ENCODE measurements around the gene FKBP15.
"Not testable (repeated sequence)": the region's sequence is repeated elsewhere in the genome, so short reads cannot be mapped to it uniquely, and the experiment has no call there.

FKBP15 gene

DNA sequence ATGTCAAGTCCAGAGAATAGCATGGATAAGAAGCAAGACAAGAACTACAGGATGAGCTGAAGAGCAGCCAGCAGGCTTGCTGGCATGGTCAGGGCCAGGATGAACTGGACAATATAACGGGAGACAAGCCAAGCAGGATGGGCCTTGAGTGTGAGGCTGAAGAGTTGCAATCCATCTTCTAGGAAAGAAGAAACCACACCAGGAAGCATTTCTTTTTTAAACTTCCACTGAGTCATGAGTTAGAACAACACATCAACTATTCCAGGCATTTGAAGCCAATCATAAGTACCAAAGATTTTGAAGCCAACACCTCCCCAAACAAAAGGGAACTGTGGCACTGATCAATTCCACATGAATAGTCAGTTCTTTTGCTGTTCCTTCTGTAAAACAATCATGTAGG, 43.0 kb downstream of the FKBP15 start:
- DNase-seq, result no peak

- peak; percentile 40 to 69 (median 64) for DNase-seq
Measured at GRCh38 chr9:113177251-113177650, 43.8 kb downstream of the FKBP15 start.

GRCh38 chr9:113176803-113177202, 44.3 kb downstream of the FKBP15 start:
- peak; percentile 50 to 54 (median 53) for DNase-seq

GRCh38 chr9:113173341-113173740, 47.7 kb downstream of the FKBP15 start:
- DNase-seq, result no peak

GRCh38 chr9:113168809-113169208, 52.3 kb downstream of the FKBP15 start:
- no peak for DNase-seq

DNA sequence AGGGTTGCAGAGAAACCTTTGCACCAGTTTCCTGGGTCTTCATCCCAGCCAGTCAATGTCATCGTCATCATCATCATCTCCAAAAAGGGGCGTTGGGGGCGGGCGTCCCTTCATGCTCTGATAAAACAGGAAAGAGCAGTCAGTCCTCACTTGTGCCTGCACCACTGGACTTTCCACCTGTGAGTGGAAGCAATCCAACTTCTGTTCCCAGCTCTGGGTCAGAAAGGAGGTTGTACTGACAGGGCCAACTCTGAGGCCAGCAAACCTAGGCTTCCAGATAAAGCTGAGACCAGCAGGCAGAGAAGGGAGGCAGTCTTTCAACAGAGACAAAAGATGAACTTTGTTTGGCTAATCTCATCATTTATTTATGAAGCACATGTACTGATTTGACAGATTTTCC, 55.0 kb downstream of the FKBP15 start:
- DNase-seq, result no peak

- no peak for DNase-seq
Measured at GRCh38 chr9:113164536-113165300, 56.4 kb downstream of the FKBP15 start.

- peak; percentile 54 to 75 (median 68) for DNase-seq
Measured at GRCh38 chr9:113163001-113163400, 58.1 kb downstream of the FKBP15 start.

DNA sequence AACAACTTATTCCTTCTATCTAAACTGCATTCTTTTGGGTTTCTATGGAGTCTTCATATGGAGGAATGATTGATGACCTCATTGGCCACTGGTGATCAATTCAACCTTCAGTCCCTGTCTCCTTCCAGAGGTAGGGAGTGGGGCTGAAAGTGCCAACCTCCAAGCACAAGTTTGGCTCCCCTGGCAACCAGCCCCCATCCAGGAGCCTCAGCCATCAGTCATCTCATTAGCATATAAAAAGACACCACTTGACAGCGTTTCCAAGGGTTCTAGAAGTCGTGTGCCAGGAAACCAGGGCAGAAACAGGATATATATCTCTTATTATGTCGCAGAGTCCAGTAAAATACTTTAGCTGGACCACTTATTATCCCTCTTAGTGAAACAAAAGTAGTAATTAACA, 60.5 kb downstream of the FKBP15 start:
- DNase-seq, result no peak

DNA sequence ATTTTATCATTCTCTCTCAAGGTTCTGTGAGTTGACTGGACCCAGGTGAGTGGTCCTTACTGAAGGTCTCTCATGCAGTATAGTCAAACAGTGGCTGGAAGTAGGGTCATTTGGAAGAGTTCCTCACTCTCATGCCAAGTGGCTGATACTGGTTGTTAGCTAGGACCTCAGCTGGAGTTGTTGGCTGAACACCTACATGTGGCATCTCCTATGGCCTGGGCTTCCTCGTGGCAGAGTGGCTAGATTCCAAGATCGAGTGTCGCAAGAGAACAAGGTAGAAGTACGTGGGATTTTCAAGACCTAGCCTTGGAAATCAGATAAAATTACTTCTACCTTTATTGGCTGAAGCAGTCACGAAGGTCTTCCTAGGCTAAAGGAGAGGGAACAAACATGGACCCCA, 62.6 kb downstream of the FKBP15 start:
- no peak for DNase-seq

- DNase-seq, result no peak
Measured at GRCh38 chr9:113156880-113157279, 64.2 kb downstream of the FKBP15 start.

DNA sequence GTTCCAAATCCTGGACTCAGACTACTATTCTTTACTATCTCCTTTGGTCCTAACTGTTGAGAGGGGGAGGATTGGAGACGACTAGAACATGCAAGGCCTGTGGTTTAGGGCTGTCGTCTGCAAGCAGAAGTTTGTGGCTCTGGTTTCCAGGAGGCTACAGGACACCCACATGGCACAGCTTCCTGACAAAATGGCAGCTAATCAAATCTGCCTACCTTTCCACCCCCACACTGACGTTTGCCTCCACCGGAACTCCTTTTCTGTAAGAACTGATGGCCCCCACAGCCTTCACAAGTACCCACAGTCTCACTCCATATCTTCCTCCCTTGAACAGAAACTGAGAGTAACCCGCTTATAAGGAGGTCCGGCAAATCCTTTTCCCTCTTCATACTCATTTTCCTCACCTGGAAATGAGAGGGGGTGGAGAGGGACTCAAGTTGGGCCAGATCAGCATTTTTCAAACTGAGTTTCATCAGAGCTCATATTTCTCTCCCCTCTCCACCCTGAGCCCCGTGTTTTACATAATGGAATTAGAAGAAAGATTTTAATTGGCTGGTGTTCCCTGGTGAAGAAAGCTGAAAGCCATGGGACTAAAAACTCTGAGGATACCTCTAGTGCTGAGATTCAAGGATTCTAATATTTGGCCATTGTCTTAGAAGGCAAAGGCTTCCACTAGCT, 65.0 kb downstream of the FKBP15 start:
- DNase-seq, result peak; percentile 68 to 76 (median 72)

DNA sequence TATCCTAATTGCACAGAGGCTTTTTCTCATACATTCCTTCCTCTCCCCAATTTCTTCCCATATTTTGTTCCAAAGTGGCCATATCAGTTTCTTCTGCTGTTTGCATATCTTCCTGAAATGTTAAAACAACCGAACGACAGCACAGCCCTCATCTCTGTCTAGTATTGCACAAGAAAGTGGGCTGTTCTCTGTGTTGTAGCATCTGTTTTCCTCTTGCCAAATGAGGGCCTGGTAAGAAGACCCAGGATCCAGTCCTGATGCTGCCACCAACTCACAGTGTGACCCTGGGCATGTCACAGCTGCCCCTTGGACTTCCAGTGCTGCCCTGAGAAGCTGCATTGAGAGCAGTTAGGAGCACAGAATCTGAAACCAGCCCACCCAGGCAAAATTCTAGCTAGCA, 66.1 kb downstream of the FKBP15 start:
- DNase-seq, result peak; percentile 26 to 42 (median 41)

DNA sequence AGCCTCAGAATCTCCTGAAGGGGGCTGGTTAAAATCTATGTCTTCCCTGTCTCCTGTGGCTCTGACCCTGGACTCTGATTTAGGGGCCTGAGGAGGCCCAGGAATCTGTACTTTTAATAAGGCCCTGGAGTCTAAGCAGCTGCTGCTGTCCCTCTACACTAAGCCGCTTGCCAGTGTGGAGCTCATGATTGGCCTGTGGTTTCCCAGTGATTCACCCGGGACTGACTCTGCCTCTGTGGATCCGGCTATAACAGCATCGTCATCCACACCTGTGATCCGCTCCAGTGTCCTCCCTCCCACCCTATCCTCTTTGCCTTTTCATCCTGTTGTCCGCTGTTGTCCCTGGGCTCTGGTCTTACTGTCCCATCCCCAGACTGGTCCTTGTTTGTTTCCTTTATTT, 66.6 kb downstream of the FKBP15 start:
- DNase-seq, result peak; percentile 81 to 88 (median 81)

GRCh38 chr9:113153599-113153998, 67.5 kb downstream of the FKBP15 start:
- DNase-seq, result no peak

- peak; percentile 59 to 72 (median 63) for DNase-seq
Measured at GRCh38 chr9:113152699-113153098, 68.4 kb downstream of the FKBP15 start.

- DNase-seq, result peak; percentile 78 to 89 (median 83)
Measured at GRCh38 chr9:113151696-113152630, 69.1 kb downstream of the FKBP15 start.

GRCh38 chr9:113150670-113151611, 70.1 kb downstream of the FKBP15 start, which contains the start of gene SLC31A2:
Gene SLC31A2 (plus strand): TSS chr9:113151007. CDS start chr9:113151075, 68 bp downstream.
- DNase-seq, result peak; percentile 89 to 96 (median 94)

GRCh38 chr9:113149561-113149960, 71.5 kb downstream of the FKBP15 start:
- not testable (repeated sequence) for DNase-seq

DNA sequence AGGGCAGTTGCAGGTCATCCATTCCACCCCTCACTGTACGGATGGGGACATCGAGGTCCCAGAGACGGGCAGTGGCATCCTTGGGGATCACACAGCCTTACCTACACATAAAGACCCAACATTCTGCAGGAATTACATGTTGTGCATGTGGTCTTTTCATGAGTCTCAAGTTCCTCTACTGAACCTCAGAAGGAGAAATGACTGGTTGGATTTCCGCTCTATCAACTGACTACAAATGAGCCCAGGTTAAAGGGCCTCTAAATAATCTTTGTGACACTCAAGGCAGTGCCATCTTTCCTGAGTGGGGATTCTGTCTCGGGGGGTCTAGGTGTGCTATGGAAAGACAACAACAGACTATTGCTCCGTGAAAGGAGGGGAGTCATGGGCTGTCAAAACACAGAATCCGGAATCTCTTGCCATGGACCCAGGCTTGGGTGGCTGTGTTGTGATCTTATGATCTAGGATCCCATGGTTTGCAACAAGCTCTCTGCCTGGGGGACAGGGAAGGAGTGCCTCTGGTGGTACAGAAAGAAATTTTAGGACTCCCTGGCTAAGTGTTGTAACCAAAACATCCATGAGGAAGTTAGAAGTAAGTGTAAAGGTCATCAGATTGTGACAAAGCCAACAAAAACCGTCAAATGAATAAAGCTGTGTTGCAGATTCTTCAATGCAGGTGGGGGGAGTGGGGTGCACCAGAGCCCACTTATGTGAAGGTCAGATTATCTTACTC, 72.1 kb downstream of the FKBP15 start:
- peak; percentile 51 to 69 (median 65) for DNase-seq

DNA sequence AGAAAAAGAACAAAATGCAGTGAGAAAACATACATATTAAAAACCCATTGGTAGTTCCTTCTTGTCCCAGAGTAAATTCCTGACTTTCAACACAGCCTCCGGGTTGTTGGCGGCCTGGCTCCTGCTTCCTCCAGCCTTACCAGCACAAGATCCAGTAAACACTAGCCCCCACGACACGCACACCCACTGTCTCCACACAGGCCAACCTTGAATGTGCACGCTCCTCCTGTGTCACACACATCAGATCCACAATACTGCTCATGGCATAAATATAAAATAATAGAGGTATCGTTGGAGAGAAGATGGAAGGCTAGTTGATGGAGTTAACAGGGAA, 72.7 kb downstream of the FKBP15 start:
- DNase-seq, result peak; percentile 21 to 32 (median 32)

Measured in suppressor macrophage treated with lipopolysaccharide for 1 hour (primary cell).